Effector memory CD8-positive, alpha-beta T cell (primary cell): Measurements from ENCODE around the gene GATA5.

Source experiments
- ATAC-seq: fragments of 150-1000 bp; cut with Tn5 transposase; replicated peaks from 2 replicates; pipeline ENCODE4 v1.10.0; 2021; ENCODE audit warnings: mild to moderate bottlenecking, moderate library complexity
- DNase-seq, 3 experiments: peaks; one replicate each; pipeline ENCODE4 v3.0.0; 2021
- H3K27ac Mint-ChIP-seq, 2 donors: one replicate each; pipeline ENCODE4 v1.8.0; 2022; ENCODE audit warnings: mild to moderate bottlenecking in 2 of 2, mixed read lengths in 2 of 2, moderate library complexity in 2 of 2
- H3K27me3 Mint-ChIP-seq, 2 donors: one replicate each; pipeline ENCODE4 v1.8.0; 2022; ENCODE audit warnings: mixed read lengths in 2 of 2
- H3K36me3 Mint-ChIP-seq: one replicate; pipeline ENCODE4 v1.8.0; 2022; ENCODE audit warnings: mild to moderate bottlenecking, moderate library complexity, mixed read lengths; ENCODE audit not compliant: insufficient read depth
- H3K4me1 Mint-ChIP-seq, 2 donors: one replicate each; pipeline ENCODE4 v1.8.0; 2022; ENCODE audit warnings: low read depth in 2 of 2, mixed read lengths in 2 of 2
- H3K4me3 Mint-ChIP-seq, 2 donors: one replicate each; pipeline ENCODE4 v1.8.0; 2022; ENCODE audit warnings: mild to moderate bottlenecking in 2 of 2, mixed read lengths in 2 of 2, moderate library complexity in 2 of 2
- H3K9me3 Mint-ChIP-seq, 2 donors: one replicate each; pipeline ENCODE4 v1.8.0; 2022; ENCODE audit warnings: mixed read lengths in 2 of 2

The GATA5 gene

GRCh38 chr20:62480318-62480717 lies 4.5 kb upstream of the GATA5 start:
- Mint-ChIP-seq H3K4me3 (no peak overlapping the region), H3K27ac (no peak overlapping the region), H3K27me3 (peaks cover 49 to 80% of the 10 kb centered on the region in 2 donors), H3K4me1 (peaks cover 8 to 9% of the 10 kb centered on the region in 2 donors), H3K36me3 (no peaks in the 10 kb centered on the region), H3K9me3 (no peaks in the 10 kb centered on the region)
- DNase-seq (no peak), ATAC-seq (no peak)

- H3K4me3 Mint-ChIP-seq = no peak overlapping the region
- peaks cover 8 to 9% of the 10 kb centered on the region in 2 donors for H3K4me1 Mint-ChIP-seq
- no peak for ATAC-seq
- H3K9me3 Mint-ChIP-seq = no peaks in the 10 kb centered on the region
- H3K27ac Mint-ChIP-seq = no peak overlapping the region
- DNase-seq = no peak
- peaks cover 49 to 73% of the 10 kb centered on the region in 2 donors for H3K27me3 Mint-ChIP-seq
- no peaks in the 10 kb centered on the region for H3K36me3 Mint-ChIP-seq
Observed at GRCh38 chr20:62479656-62480055, 3.9 kb upstream of the GATA5 start.

GRCh38 chr20:62479156-62479555 lies 3.4 kb upstream of the GATA5 start:
- H3K36me3 Mint-ChIP-seq = no peaks in the 10 kb centered on the region
- ATAC-seq (no peak), DNase-seq (no peak)
- H3K4me3 Mint-ChIP-seq = no peak overlapping the region
- H3K4me1 Mint-ChIP-seq = peaks cover 8 to 9% of the 10 kb centered on the region in 2 donors
- H3K27me3 Mint-ChIP-seq = peaks cover 49 to 68% of the 10 kb centered on the region in 2 donors
- H3K9me3 Mint-ChIP-seq = no peaks in the 10 kb centered on the region
- no peak overlapping the region for H3K27ac Mint-ChIP-seq

- Mint-ChIP-seq H3K27me3 (peaks cover 43 to 65% of the 10 kb centered on the region in 2 donors), H3K27ac (no peak overlapping the region), H3K4me1 (peaks cover 5 to 7% of the 10 kb centered on the region in 2 donors), H3K9me3 (no peaks in the 10 kb centered on the region), H3K4me3 (peak overlapping the region in 1 of 2 donors; percentile 25), H3K36me3 (no peaks in the 10 kb centered on the region)
- DNase-seq = no peak
- ATAC-seq = no peak
Observed at GRCh38 chr20:62477669-62478455, 2.1 kb upstream of the GATA5 start.

- Mint-ChIP-seq H3K4me3 (peak overlapping the region in 1 of 2 donors; percentile 43), H3K9me3 (no peaks in the 10 kb centered on the region), H3K36me3 (no peaks in the 10 kb centered on the region), H3K27ac (no peak overlapping the region), H3K27me3 (peaks cover 47 to 63% of the 10 kb centered on the region in 2 donors), H3K4me1 (peaks cover 0 to 5% of the 10 kb centered on the region in 2 donors)
- DNase-seq (no peak), ATAC-seq (no peak)
Observed at GRCh38 chr20:62476056-62476838, 452 bp upstream of the GATA5 start.

- DNase-seq = no peak
- ATAC-seq = no peak
- Mint-ChIP-seq H3K27me3 (peaks cover 50 to 67% of the 10 kb centered on the region in 2 donors), H3K4me1 (peaks cover 0 to 5% of the 10 kb centered on the region in 2 donors), H3K27ac (no peak overlapping the region), H3K9me3 (no peaks in the 10 kb centered on the region), H3K36me3 (no peaks in the 10 kb centered on the region), H3K4me3 (no peak overlapping the region)
Observed at GRCh38 chr20:62475027-62475771, 596 bp downstream of the GATA5 start.

- ATAC-seq = no peak
- peaks cover 53 to 67% of the 10 kb centered on the region in 2 donors for H3K27me3 Mint-ChIP-seq
- no peak for DNase-seq
- H3K36me3 Mint-ChIP-seq = no peaks in the 10 kb centered on the region
- peaks cover 0 to 5% of the 10 kb centered on the region in 2 donors for H3K4me1 Mint-ChIP-seq
- H3K9me3 Mint-ChIP-seq = no peaks in the 10 kb centered on the region
- peak overlapping the region in 1 of 2 donors; percentile 6 for H3K4me3 Mint-ChIP-seq
- H3K27ac Mint-ChIP-seq = no peak overlapping the region
Observed at GRCh38 chr20:62474604-62475026, 1.2 kb downstream of the GATA5 start.

- H3K27ac Mint-ChIP-seq = no peak overlapping the region
- no peak overlapping the region for H3K4me3 Mint-ChIP-seq
- DNase-seq (no peak), ATAC-seq (no peak)
- H3K36me3 Mint-ChIP-seq = no peaks in the 10 kb centered on the region
- peaks cover 47 to 67% of the 10 kb centered on the region in 2 donors for H3K27me3 Mint-ChIP-seq
- no peaks in the 10 kb centered on the region for H3K9me3 Mint-ChIP-seq
- peaks cover 0 to 5% of the 10 kb centered on the region in 2 donors for H3K4me1 Mint-ChIP-seq
Observed at GRCh38 chr20:62473717-62474603, 1.8 kb downstream of the GATA5 start.

GRCh38 chr20:62472941-62473585 lies 2.7 kb downstream of the GATA5 start:
- Mint-ChIP-seq H3K4me1 (peaks cover 0 to 3% of the 10 kb centered on the region in 2 donors), H3K27ac (no peak overlapping the region), H3K36me3 (no peaks in the 10 kb centered on the region), H3K4me3 (no peak overlapping the region), H3K9me3 (no peaks in the 10 kb centered on the region), H3K27me3 (peaks cover 38 to 65% of the 10 kb centered on the region in 2 donors)
- DNase-seq = no peak
- no peak for ATAC-seq

GRCh38 chr20:62472138-62472940 lies 3.5 kb downstream of the GATA5 start:
- Mint-ChIP-seq H3K27me3 (peaks cover 31 to 61% of the 10 kb centered on the region in 2 donors), H3K9me3 (no peaks in the 10 kb centered on the region), H3K4me3 (no peak overlapping the region), H3K27ac (no peak overlapping the region), H3K4me1 (peaks cover 0 to 1% of the 10 kb centered on the region in 2 donors), H3K36me3 (no peaks in the 10 kb centered on the region)
- ATAC-seq (no peak), DNase-seq (no peak)

GRCh38 chr20:62470459-62470858 lies 5.3 kb downstream of the GATA5 start:
- DNase-seq (no peak), ATAC-seq (no peak)
- Mint-ChIP-seq H3K27me3 (peaks cover 22 to 50% of the 10 kb centered on the region in 2 donors), H3K4me1 (no peaks in the 10 kb centered on the region), H3K4me3 (no peak overlapping the region), H3K27ac (no peak overlapping the region), H3K36me3 (no peaks in the 10 kb centered on the region), H3K9me3 (no peaks in the 10 kb centered on the region)
